Measurements from ENCODE around the gene LYPD5. TPM values are rescaled to one million over a fixed set of nuclear protein-coding genes. Genes with fewer than 3 reads are reported as not detected.
"Not testable (repeated sequence)": the region's sequence is repeated elsewhere in the genome, so short reads cannot be mapped to it uniquely, and the experiment has no call there.

The LYPD5 gene
- total RNA-seq, 2 experiments from 2014 or later = 0.40 to 0.58 TPM

- H3K27me3 Mint-ChIP-seq = no peaks in the 10 kb centered on the region
- peak overlapping the region; percentile 74 for H3K4me3 Mint-ChIP-seq
- H3K27ac Mint-ChIP-seq = peak overlapping the region; percentile 85
- H3K4me1 Mint-ChIP-seq = peaks cover 76% of the 10 kb centered on the region
- no peaks in the 10 kb centered on the region for H3K9me3 Mint-ChIP-seq (ENCODE audit: low read depth)
- no peak for ATAC-seq
- H3K36me3 Mint-ChIP-seq = peaks cover 14% of the 10 kb centered on the region
- peak; percentile 45 for DNase-seq
- CTCF ChIA-PET = interaction anchor here (1.2 to 9.5 kb wide), 5 partner anchors 8 to 34 kb away, joined by 3 to 145 read pairs (median 32); partner anchors contain the start of gene SMG9
These were observed 22.4 kb downstream of the LYPD5 start for GRCh38 chr19:43779820-43780219.

GRCh38 chr19:43779147-43779819 lies 23.0 kb downstream of the LYPD5 start:
- CTCF ChIA-PET = interaction anchor here (1.2 to 9.5 kb wide), 5 partner anchors 13 to 33 kb away, joined by 3 to 145 read pairs (median 32); partner anchors contain the start of gene SMG9
- ATAC-seq = no peak
- Mint-ChIP-seq H3K4me3 (peak overlapping the region; percentile 74), H3K27ac (peak overlapping the region; percentile 85), H3K4me1 (peaks cover 71% of the 10 kb centered on the region), H3K36me3 (peaks cover 16% of the 10 kb centered on the region), H3K27me3 (no peaks in the 10 kb centered on the region), H3K9me3 (ENCODE audit: low read depth) (no peaks in the 10 kb centered on the region)
- DNase-seq = no peak

GRCh38 chr19:43778651-43779050 lies 23.6 kb downstream of the LYPD5 start:
- DNase-seq = no peak
- Mint-ChIP-seq H3K27me3 (no peaks in the 10 kb centered on the region), H3K4me1 (peaks cover 65% of the 10 kb centered on the region), H3K9me3 (ENCODE audit: low read depth) (no peaks in the 10 kb centered on the region), H3K4me3 (peak overlapping the region; percentile 74), H3K36me3 (peaks cover 16% of the 10 kb centered on the region), H3K27ac (peak overlapping the region; percentile 85)
- CTCF ChIA-PET = interaction anchor here (0.7 to 9.5 kb wide), 6 partner anchors 13 to 110 kb away, joined by 3 to 145 read pairs (median 20); partner anchors contain the start of gene SMG9
- ATAC-seq = no peak

- Mint-ChIP-seq H3K4me3 (peak overlapping the region; percentile 42), H3K36me3 (peaks cover 22% of the 10 kb centered on the region), H3K27ac (peak overlapping the region; percentile 75), H3K27me3 (no peaks in the 10 kb centered on the region), H3K9me3 (ENCODE audit: low read depth) (no peaks in the 10 kb centered on the region), H3K4me1 (peaks cover 52% of the 10 kb centered on the region)
- ATAC-seq (no peak), DNase-seq (no peak)
- CTCF ChIA-PET = interaction anchor here (1.3 to 9.5 kb wide), 6 partner anchors 11 to 109 kb away, joined by 3 to 145 read pairs (median 8); partner anchors contain the start of gene SMG9
These were observed 25.0 kb downstream of the LYPD5 start for GRCh38 chr19:43777163-43777695.

GRCh38 chr19:43776286-43776685 lies 26.0 kb downstream of the LYPD5 start:
- H3K27me3 Mint-ChIP-seq = no peaks in the 10 kb centered on the region
- no peaks in the 10 kb centered on the region for H3K9me3 Mint-ChIP-seq (ENCODE audit: low read depth)
- DNase-seq (no peak), ATAC-seq (no peak)
- H3K36me3 Mint-ChIP-seq = peaks cover 22% of the 10 kb centered on the region
- H3K27ac Mint-ChIP-seq = peak overlapping the region; percentile 14
- H3K4me1 Mint-ChIP-seq = peaks cover 43% of the 10 kb centered on the region
- H3K4me3 Mint-ChIP-seq = no peak overlapping the region
- CTCF ChIA-PET = interaction anchor here (1.7 to 9.5 kb wide), 4 partner anchors 10 to 30 kb away, joined by 7 to 145 read pairs (median 20); partner anchors contain the start of gene SMG9

GRCh38 chr19:43775299-43775890 lies 26.9 kb downstream of the LYPD5 start:
- peaks cover 27% of the 10 kb centered on the region for H3K36me3 Mint-ChIP-seq
- peaks cover 39% of the 10 kb centered on the region for H3K4me1 Mint-ChIP-seq
- H3K27ac Mint-ChIP-seq = no peak overlapping the region
- DNase-seq (no peak), ATAC-seq (no peak)
- no peak overlapping the region for H3K4me3 Mint-ChIP-seq
- H3K27me3 Mint-ChIP-seq = no peaks in the 10 kb centered on the region
- no peaks in the 10 kb centered on the region for H3K9me3 Mint-ChIP-seq (ENCODE audit: low read depth)
- CTCF ChIA-PET = interaction anchor here (0.6 to 9.5 kb wide), 5 partner anchors 10 to 30 kb away, joined by 3 to 145 read pairs (median 3); no protein-coding TSS in a partner anchor

GRCh38 chr19:43774940-43775258 lies 27.3 kb downstream of the LYPD5 start:
- H3K9me3 Mint-ChIP-seq (ENCODE audit: low read depth); H3K27me3 Mint-ChIP-seq; DNase-seq; H3K27ac Mint-ChIP-seq; ATAC-seq; H3K4me3 Mint-ChIP-seq: not testable (repeated sequence)
- Mint-ChIP-seq H3K36me3 (peaks cover 30% of the 10 kb centered on the region), H3K4me1 (peaks cover 37% of the 10 kb centered on the region)
- CTCF ChIA-PET = interaction anchor here (0.8 to 9.5 kb wide), 4 partner anchors 9 to 30 kb away, joined by 3 to 145 read pairs (median 6); no protein-coding TSS in a partner anchor

- ATAC-seq = no peak
- Mint-ChIP-seq H3K9me3 (ENCODE audit: low read depth) (no peaks in the 10 kb centered on the region), H3K36me3 (peaks cover 34% of the 10 kb centered on the region), H3K4me1 (peaks cover 31% of the 10 kb centered on the region), H3K27ac (no peak overlapping the region), H3K27me3 (no peaks in the 10 kb centered on the region), H3K4me3 (no peak overlapping the region)
- no peak for DNase-seq
- CTCF ChIA-PET = interaction anchor here (0.8 to 9.5 kb wide), 3 partner anchors 8 to 29 kb away, joined by 3 to 145 read pairs (median 3); no protein-coding TSS in a partner anchor
These were observed 27.9 kb downstream of the LYPD5 start for GRCh38 chr19:43774103-43774939.

GRCh38 chr19:43773725-43774102 lies 28.5 kb downstream of the LYPD5 start:
- H3K9me3 Mint-ChIP-seq (ENCODE audit: low read depth) = no peaks in the 10 kb centered on the region
- H3K36me3 Mint-ChIP-seq = peaks cover 40% of the 10 kb centered on the region
- H3K27ac Mint-ChIP-seq = no peak overlapping the region
- no peak overlapping the region for H3K4me3 Mint-ChIP-seq
- peaks cover 28% of the 10 kb centered on the region for H3K4me1 Mint-ChIP-seq
- ATAC-seq = no peak
- H3K27me3 Mint-ChIP-seq = no peaks in the 10 kb centered on the region
- CTCF ChIA-PET = interaction anchor here (9.5 kb wide), 1 partner anchor 8 kb away, joined by 145 read pairs; no protein-coding TSS in a partner anchor
- DNase-seq = no peak

- no peak overlapping the region for H3K27ac Mint-ChIP-seq
- H3K4me3 Mint-ChIP-seq = no peak overlapping the region
- H3K27me3 Mint-ChIP-seq = no peaks in the 10 kb centered on the region
- peaks cover 47% of the 10 kb centered on the region for H3K36me3 Mint-ChIP-seq
- CTCF ChIA-PET = interaction anchor here (0.7 to 8.0 kb wide), 6 partner anchors 9 to 55 kb away, joined by 3 to 145 read pairs (median 38); partner anchors contain the start of genes KCNN4 and SMG9
- no peak for ATAC-seq
- no peak for DNase-seq
- no peaks in the 10 kb centered on the region for H3K9me3 Mint-ChIP-seq (ENCODE audit: low read depth)
- H3K4me1 Mint-ChIP-seq = peaks cover 36% of the 10 kb centered on the region
These were observed 33.0 kb downstream of the LYPD5 start for GRCh38 chr19:43769256-43769655.

- no peak overlapping the region for H3K4me3 Mint-ChIP-seq
- H3K36me3 Mint-ChIP-seq = peaks cover 45% of the 10 kb centered on the region
- no peak for DNase-seq
- H3K27ac Mint-ChIP-seq = peak overlapping the region; percentile 24
- ATAC-seq = no peak
- H3K9me3 Mint-ChIP-seq (ENCODE audit: low read depth) = no peaks in the 10 kb centered on the region
- peaks cover 43% of the 10 kb centered on the region for H3K4me1 Mint-ChIP-seq
- H3K27me3 Mint-ChIP-seq = no peaks in the 10 kb centered on the region
- CTCF ChIA-PET = interaction anchor here (0.6 to 8.0 kb wide), 6 partner anchors 10 to 54 kb away, joined by 3 to 145 read pairs (median 38); partner anchors contain the start of genes KCNN4 and SMG9
These were observed 33.8 kb downstream of the LYPD5 start for GRCh38 chr19:43768273-43769050.

GRCh38 chr19:43767818-43768217 lies 34.4 kb downstream of the LYPD5 start:
- CTCF ChIA-PET = interaction anchor here (1.0 to 8.0 kb wide), 7 partner anchors 11 to 99 kb away, joined by 3 to 145 read pairs (median 27); partner anchors contain the start of genes KCNN4 and SMG9
- H3K9me3 Mint-ChIP-seq (ENCODE audit: low read depth) = no peaks in the 10 kb centered on the region
- peak overlapping the region; percentile 24 for H3K27ac Mint-ChIP-seq
- DNase-seq (no peak), ATAC-seq (no peak)
- H3K4me1 Mint-ChIP-seq = peaks cover 48% of the 10 kb centered on the region
- no peak overlapping the region for H3K4me3 Mint-ChIP-seq
- H3K36me3 Mint-ChIP-seq = peaks cover 39% of the 10 kb centered on the region
- no peaks in the 10 kb centered on the region for H3K27me3 Mint-ChIP-seq

All from activated CD8-positive, alpha-beta memory T cell treated with anti-CD3 and anti-CD28 coated beads, Interleukin-2, amount 10 ng/mL, durations not matched to agents 7 days and 5 days (primary cell).